H9 (cell line): ENCODE results near the gene JAK1. TPM values are rescaled to one million over a fixed set of nuclear protein-coding genes. Genes with fewer than 3 reads are reported as not detected.

Source experiments
- DNase-seq: peaks from one replicate; pipeline ENCODE4 v3.0.0-alpha.2; 2017
- H2AFZ ChIP-seq: one replicate; pipeline ENCODE4 v1.6.1; 2013; ENCODE audit warnings: mild to moderate bottlenecking, low read length, control low read depth, moderate library complexity
- H2AK5ac ChIP-seq: 2 replicates; pipeline ENCODE4 v1.6.1; 2013; ENCODE audit warnings: low read length, control low read depth, mixed read lengths; ENCODE audit not compliant: insufficient read length
- H2BK120ac ChIP-seq: one replicate; pipeline ENCODE4 v1.6.1; 2013; ENCODE audit warnings: low read depth, mild to moderate bottlenecking, low read length, control low read depth, inconsistent platforms; ENCODE audit not compliant: poor library complexity, severe bottlenecking
- H2BK12ac ChIP-seq: 2 replicates; pipeline ENCODE4 v1.6.1; 2013; ENCODE audit warnings: low read length, control low read depth, mixed read lengths, low read depth; ENCODE audit not compliant: insufficient read length
- H2BK15ac ChIP-seq: 2 replicates; pipeline ENCODE4 v1.6.1; 2013; ENCODE audit warnings: low read depth, low read length, control low read depth
- H2BK20ac ChIP-seq: one replicate; pipeline ENCODE4 v1.6.1; 2013; ENCODE audit warnings: low read depth, mild to moderate bottlenecking, low read length, control low read depth, inconsistent platforms; ENCODE audit not compliant: poor library complexity, severe bottlenecking
- H2BK5ac ChIP-seq: 2 replicates; pipeline ENCODE4 v1.6.1; 2013; ENCODE audit warnings: low read length, control low read depth, mixed read lengths; ENCODE audit not compliant: insufficient read length
- H3K14ac ChIP-seq: 2 replicates; pipeline ENCODE4 v1.6.1; 2013; ENCODE audit warnings: low read length, control low read depth; ENCODE audit not compliant: insufficient read depth
- H3K18ac ChIP-seq: 2 replicates; pipeline ENCODE4 v1.6.1; 2013; ENCODE audit warnings: low read depth, mild to moderate bottlenecking, mixed read lengths, low read length, control low read depth; ENCODE audit not compliant: insufficient read length
- H3K23ac ChIP-seq: 2 replicates; pipeline ENCODE4 v1.6.1; 2013; ENCODE audit warnings: low read length, control low read depth, mixed read lengths, low read depth; ENCODE audit not compliant: insufficient read length
- H3K23me2 ChIP-seq: 2 replicates; pipeline ENCODE4 v1.6.1; 2013; ENCODE audit warnings: low read depth, mild to moderate bottlenecking, mixed read lengths, low read length, control low read depth; ENCODE audit not compliant: insufficient read length, poor library complexity, severe bottlenecking
- H3K27ac ChIP-seq: 2 replicates; pipeline ENCODE4 v1.5.1; 2013; ENCODE audit warnings: low read length, control low read depth, mixed read lengths, low read depth; ENCODE audit not compliant: insufficient read length
- H3K27me3 ChIP-seq: 2 replicates; pipeline ENCODE4 v1.6.1; 2013; ENCODE audit warnings: low read length, control low read depth, inconsistent platforms; ENCODE audit not compliant: insufficient read depth
- H3K4ac ChIP-seq: 2 replicates; pipeline ENCODE4 v1.6.1; 2013; ENCODE audit warnings: low read depth, mild to moderate bottlenecking, control low read depth, inconsistent platforms, low read length, moderate library complexity
- H3K4me1 ChIP-seq: 2 replicates; pipeline ENCODE4 v1.6.1; 2013; ENCODE audit warnings: low read length, control low read depth, inconsistent platforms; ENCODE audit not compliant: insufficient read depth
- H3K4me2 ChIP-seq: 2 replicates; pipeline ENCODE4 v1.6.1; 2013; ENCODE audit warnings: low read length, control low read depth, mixed read lengths; ENCODE audit not compliant: insufficient read length, insufficient read depth
- H3K56ac ChIP-seq: 2 replicates; pipeline ENCODE4 v1.6.1; 2013; ENCODE audit warnings: low read depth, mild to moderate bottlenecking, mixed read lengths, low read length, control low read depth; ENCODE audit not compliant: insufficient read length
- H3K79me1 ChIP-seq: 2 replicates; pipeline ENCODE4 v1.6.1; 2013; ENCODE audit warnings: low read depth, mild to moderate bottlenecking, moderate library complexity, low read length, control low read depth, inconsistent platforms; ENCODE audit not compliant: insufficient read depth, poor library complexity, severe bottlenecking
- H3K79me2 ChIP-seq: 2 replicates; pipeline ENCODE4 v1.6.1; 2013; ENCODE audit warnings: low read length, control low read depth, inconsistent platforms; ENCODE audit not compliant: insufficient read depth
- H3K9ac ChIP-seq: 2 replicates; pipeline ENCODE4 v1.6.1; 2013; ENCODE audit warnings: low read length, control low read depth, mixed read lengths; ENCODE audit not compliant: insufficient read length; ENCODE audit errors: extremely low read depth
- H3K9me3 ChIP-seq: one replicate; pipeline ENCODE4 v1.6.1; 2013; ENCODE audit warnings: low read depth, low read length, inconsistent platforms; ENCODE audit not compliant: control insufficient read depth
- H3T11ph ChIP-seq: one replicate; pipeline ENCODE4 v1.6.1; 2013; ENCODE audit warnings: mild to moderate bottlenecking, low read length, control low read depth, inconsistent platforms
- H4K20me1 ChIP-seq: one replicate; pipeline ENCODE4 v1.6.1; 2013; ENCODE audit not compliant: control insufficient read depth, insufficient read length, insufficient read depth
- H4K5ac ChIP-seq: 2 replicates; pipeline ENCODE4 v1.6.1; 2013; ENCODE audit warnings: low read depth, mild to moderate bottlenecking, mixed read lengths, low read length, control low read depth; ENCODE audit not compliant: insufficient read length
- H4K8ac ChIP-seq: replicated peaks from 2 replicates; pipeline ENCODE4 v1.6.1; 2013; ENCODE audit warnings: low read length, control low read depth, mixed read lengths, low read depth; ENCODE audit not compliant: insufficient read length
- H4K91ac ChIP-seq: 2 replicates; pipeline ENCODE4 v1.6.1; 2013; ENCODE audit warnings: low read depth, mild to moderate bottlenecking, moderate library complexity, mixed read lengths, low read length, control low read depth; ENCODE audit not compliant: insufficient read length
- H3K27ac Mint-ChIP-seq, 3 experiments: 2 replicates in 2 of 3; 3 replicates in 1 of 3; pipeline ENCODE4 v1.8.0; 2020 to 2021; ENCODE audit warnings: mixed read lengths in 3 of 3, mild to moderate bottlenecking in 1 of 3, moderate library complexity in 1 of 3
- H3K27me3 Mint-ChIP-seq: 2 replicates; pipeline ENCODE4 v1.8.0; 2021; ENCODE audit warnings: low read depth, mild to moderate bottlenecking, moderate library complexity, mixed read lengths
- H3K36me3 Mint-ChIP-seq, 3 experiments: 2 replicates in 2 of 3; 3 replicates in 1 of 3; pipeline ENCODE4 v1.8.0; 2020 to 2021; ENCODE audit warnings: low read depth in 3 of 3, mixed read lengths in 3 of 3; ENCODE audit not compliant: insufficient read depth in 1 of 3
- H3K4me1 Mint-ChIP-seq, 2 experiments: 2 replicates each; pipeline ENCODE4 v1.8.0; 2020; ENCODE audit warnings: mixed read lengths in 2 of 2
- H3K4me3 Mint-ChIP-seq, 2 experiments: 2 replicates in 1 of 2; 3 replicates in 1 of 2; pipeline ENCODE4 v1.8.0; 2020 to 2021; ENCODE audit warnings: mild to moderate bottlenecking in 2 of 2, mixed read lengths in 2 of 2, moderate library complexity in 1 of 2
- H3K9me3 Mint-ChIP-seq, 2 experiments: 2 replicates in 1 of 2; 3 replicates in 1 of 2; pipeline ENCODE4 v1.8.0; 2020; ENCODE audit warnings: mild to moderate bottlenecking in 2 of 2, mixed read lengths in 2 of 2, moderate library complexity in 1 of 2
- CTCF ChIP-seq: fragments of 200-600 bp; sonication (generic); conservative IDR thresholded peaks from 3 replicates; pipeline ENCODE4 v1.8.0; 2021; ENCODE audit warnings: antibody characterized with exemption, mild to moderate bottlenecking
- WGBS: extraction: QIAGEN DNeasy Blood & Tissue Kit; methylation state at CpG from one replicate; pipeline ENCODE4 v1.1.7; 2013; ENCODE audit warnings: missing lambda C conversion rate, low lambda C conversion rate, mixed read lengths; ENCODE audit not compliant: insufficient read length; ENCODE audit errors: extremely low coverage; 5-methylcytosine and 5-hydroxymethylcytosine counted together
- total RNA-seq: library from RNA; stranded (reverse); gene quantifications from 2 replicates; pipeline ENCODE4 v1.2.1, GENCODE V29; 2021

Gene JAK1
- total RNA-seq, 1 experiment from 2014 or later, result 12.8 TPM

- Histone ChIP-seq H3K23me2 (no peaks in the 10 kb centered on the region), H4K91ac (no peak overlapping the region), H2BK120ac (no peak overlapping the region), H2BK15ac (no peak overlapping the region), H3K9me3 (no peaks in the 10 kb centered on the region), H3K4ac (no peak overlapping the region), H3T11ph (no peak overlapping the region), H3K79me2 (no peaks in the 10 kb centered on the region), H2BK5ac (no peak overlapping the region), H4K20me1 (no peaks in the 10 kb centered on the region), H3K4me2 (no peak overlapping the region), H4K5ac (no peak overlapping the region), H3K14ac (no peak overlapping the region), H3K23ac (no peak overlapping the region), H3K9ac (no peak overlapping the region), H3K79me1 (no peaks in the 10 kb centered on the region), H3K27me3 (no peaks in the 10 kb centered on the region), H2AK5ac (no peak overlapping the region), H2AFZ (no peak overlapping the region), H4K8ac (no peak overlapping the region), H3K27ac (no peak overlapping the region), H3K18ac (no peak overlapping the region), H3K4me1 (no peaks in the 10 kb centered on the region), H3K56ac (no peak overlapping the region), H2BK20ac (no peak overlapping the region), H2BK12ac (no peak overlapping the region)
- Mint-ChIP-seq H3K4me1 (no peaks in the 10 kb centered on the region; a peak in 1 of 4 replicates), H3K9me3 (no peaks in the 10 kb centered on the region), H3K36me3 (peaks cover 10 to 18% (median 16%) of the 10 kb centered on the region in 3 experiments; a peak in 5 of 7 replicates), H3K27me3 (no peaks in the 10 kb centered on the region), H3K27ac (no peak overlapping the region; a peak in 1 of 7 replicates), H3K4me3 (no peak overlapping the region)
- WGBS, result no CpG with 5 or more reads among the region's 4 CpGs
- TF ChIP-seq CTCF, result no peak
- DNase-seq, result no peak
Observed at GRCh38 chr1:64847666-64848065, 118.7 kb downstream of the JAK1 start.
